ENCODE measurements around the gene DNAH10. TPM values are rescaled to one million over a fixed set of nuclear protein-coding genes. Genes with fewer than 3 reads are reported as not detected.

The DNAH10 gene
- total and polyA plus RNA-seq, 2 of the 4 experiments (the other 2 are of a cell fraction) = 0.18 to 0.22 TPM

GRCh38 chr12:123898673-123899072, 136.6 kb downstream of the DNAH10 start:
- H3K9me1 ChIP-seq (ENCODE audit: insufficient read depth, low read length) = no peaks in the 10 kb centered on the region
- dilution Hi-C loops (cut with HindIII; ENCODE audit: low sequenced_read_pairs, unreplicated experiment) = no loop called here
- H2BK120ac ChIP-seq (ENCODE audit: low read depth, low read length) = no peak overlapping the region
- H3K9me3 ChIP-seq (ENCODE audit: control insufficient read depth, insufficient read depth, low read length) = no peaks in the 10 kb centered on the region
- no peak overlapping the region for H4K91ac ChIP-seq (ENCODE audit: insufficient read depth, low read depth, low read length)
- no peak overlapping the region for H2AK5ac ChIP-seq (ENCODE audit: low read depth, low read length)
- H3K36me3 ChIP-seq (ENCODE audit: control insufficient read depth, insufficient read depth, low read length) = no peaks in the 10 kb centered on the region
- no peak overlapping the region for H3K4me2 ChIP-seq (ENCODE audit: low read depth, low read length)
- no TSS peak for BruUV-seq (replicated peaks)
- H3K4me3 ChIP-seq (ENCODE audit: insufficient read depth, low read depth, low read length) = no peak overlapping the region
- no peaks in the 10 kb centered on the region; the same call in 1 of the 2 replicates for H3K27me3 ChIP-seq (ENCODE audit: control insufficient read depth, insufficient read depth, low read length)
- no peak for DNase-seq
- no peak for ATAC-seq (ENCODE audit: low read depth)
- 100% methylated on average over 1 of the region's 18 CpGs; no CpG with 5 or more reads in 1 of the 2 experiments for WGBS, 2 experiments (ENCODE audit: extremely low coverage in 2 of 2, insufficient read length in 1 of 2)
- H3K9ac ChIP-seq (ENCODE audit: low read depth, low read length) = no peak overlapping the region
- ChIA-PET POLR2A (ENCODE audit: unreplicated experiment) (no interaction called here), CTCF (no interaction called here)
- no peak overlapping the region for H2BK20ac ChIP-seq (ENCODE audit: low read depth, low read length)
- no peak overlapping the region for H3K14ac ChIP-seq (replicated peaks; ENCODE audit: low read depth, low read length)
- H3K23ac ChIP-seq (ENCODE audit: low read depth, low read length) = no peak overlapping the region
- H3K79me1 ChIP-seq (ENCODE audit: low read depth in 1 of 2, low read length in 2 of 2) = no peaks in the 10 kb centered on the region
- no peak overlapping the region for H2AK9ac ChIP-seq (replicated peaks; ENCODE audit: low read depth, low read length, poor library complexity)
- in situ Hi-C loops (cut with MboI; ENCODE audit: low sequenced_read_pairs) = no loop called here
- no peak overlapping the region for H2BK5ac ChIP-seq (ENCODE audit: low read depth, low read length, poor library complexity, severe bottlenecking)
- H2AFZ ChIP-seq (replicated peaks; ENCODE audit: low read length, poor library complexity) = no peak overlapping the region
- H3K4ac ChIP-seq (ENCODE audit: low read depth, low read length) = no peak overlapping the region
- intact Hi-C loops (cut with micrococcal nuclease) = no loop called here
- no peaks in the 10 kb centered on the region for H4K20me1 ChIP-seq (ENCODE audit: insufficient read depth, low read length)
- no peak overlapping the region for H4K5ac ChIP-seq (ENCODE audit: low read depth, low read length)
- TF ChIP-seq CHD1 (IDR thresholded peaks at IDR 0.05; ENCODE audit: low read depth, low read length) = no peak
- no peak for TF ChIP-seq CTCF (conservative IDR thresholded peaks at IDR 0.05; ENCODE audit: low read depth, low read length)
- H4K8ac ChIP-seq (ENCODE audit: low read depth in 2 of 2, low read length in 2 of 2) = no peak overlapping the region
- no peak overlapping the region for H2BK15ac ChIP-seq (ENCODE audit: low read depth, low read length)
- no peak overlapping the region for H3K27ac ChIP-seq (ENCODE audit: insufficient read depth, low read length)
- H3K18ac ChIP-seq (ENCODE audit: low read depth, low read length) = no peak overlapping the region
- no peak overlapping the region for H3K56ac ChIP-seq (ENCODE audit: extremely low read depth, insufficient read depth, low read length)
- H3K4me1 ChIP-seq (ENCODE audit: control insufficient read depth, insufficient read depth, low read length) = peaks cover 5% of the 10 kb centered on the region
